ENCODE measurements around the gene LRRC27.

Gene LRRC27

DNA sequence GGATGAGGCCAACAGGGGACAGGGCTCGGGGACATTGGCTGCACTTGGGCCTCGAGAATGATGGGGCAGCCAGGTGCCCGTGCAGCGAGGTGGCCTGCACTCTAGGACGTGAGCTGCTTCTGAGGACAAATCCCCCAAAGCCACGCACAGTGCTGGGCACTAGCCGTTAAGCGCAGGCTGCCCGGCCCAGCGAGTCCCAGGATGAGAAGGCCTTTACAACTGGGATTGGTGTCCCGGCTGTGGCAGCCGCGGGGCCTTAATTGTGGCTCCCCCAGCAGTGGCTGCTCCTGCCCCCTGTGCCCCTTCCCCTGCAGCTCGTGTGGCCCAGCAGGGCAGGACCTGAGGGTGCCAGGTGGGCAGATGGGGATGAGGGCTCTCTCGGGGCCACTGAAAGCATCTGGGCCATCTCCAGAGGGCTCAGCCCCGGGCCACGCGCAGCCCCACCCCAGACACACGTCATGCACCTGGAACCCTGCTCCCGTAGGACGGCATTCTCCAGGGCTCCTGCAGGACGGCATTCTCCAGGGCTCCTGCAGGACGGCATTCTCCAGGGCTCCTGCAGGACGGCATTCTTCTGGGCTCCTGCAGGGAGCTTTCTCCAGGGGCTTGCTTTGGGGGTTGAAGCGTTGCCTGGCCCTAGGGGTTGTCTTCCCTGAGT is 71.6 kb downstream of the LRRC27 start:
- no peak for DNase-seq (ENCODE audit: low read depth)

DNA sequence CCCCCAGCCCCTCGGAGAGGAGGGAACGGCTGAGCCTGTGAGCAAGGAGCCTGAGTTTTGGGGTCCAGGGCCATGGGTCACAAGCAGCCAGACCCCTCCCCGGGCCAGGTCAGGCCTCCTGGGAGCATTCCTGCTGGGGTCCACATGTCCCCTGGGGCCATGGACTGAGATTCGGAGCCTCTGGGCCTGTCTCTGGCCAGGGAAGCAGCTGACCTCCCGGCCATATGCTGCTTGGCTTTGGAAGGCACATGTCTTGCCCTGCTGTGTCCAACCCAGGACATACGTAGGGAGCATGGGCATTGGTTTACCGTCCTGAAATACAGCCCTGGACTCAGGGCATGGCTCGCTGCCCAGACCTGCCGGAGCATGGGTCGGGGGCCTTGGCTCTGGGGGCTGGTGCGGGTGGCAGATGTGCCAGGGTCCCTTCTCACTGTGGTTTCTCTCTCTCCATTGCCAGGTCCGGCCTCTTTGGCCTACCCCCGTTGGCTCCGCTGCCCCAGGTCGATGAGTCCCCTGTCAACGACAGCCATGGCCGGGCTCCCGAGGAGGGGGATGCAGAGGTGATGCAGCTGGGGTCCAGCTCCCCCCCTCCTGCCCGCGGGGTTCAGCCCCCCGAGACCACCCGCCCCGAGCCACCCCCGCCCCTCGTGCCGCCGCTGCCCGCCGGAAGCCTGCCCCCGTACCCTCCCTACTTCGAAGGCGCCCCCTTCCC is 72.3 kb downstream of the LRRC27 start:
- DNase-seq (ENCODE audit: low read depth) = no peak

DNA sequence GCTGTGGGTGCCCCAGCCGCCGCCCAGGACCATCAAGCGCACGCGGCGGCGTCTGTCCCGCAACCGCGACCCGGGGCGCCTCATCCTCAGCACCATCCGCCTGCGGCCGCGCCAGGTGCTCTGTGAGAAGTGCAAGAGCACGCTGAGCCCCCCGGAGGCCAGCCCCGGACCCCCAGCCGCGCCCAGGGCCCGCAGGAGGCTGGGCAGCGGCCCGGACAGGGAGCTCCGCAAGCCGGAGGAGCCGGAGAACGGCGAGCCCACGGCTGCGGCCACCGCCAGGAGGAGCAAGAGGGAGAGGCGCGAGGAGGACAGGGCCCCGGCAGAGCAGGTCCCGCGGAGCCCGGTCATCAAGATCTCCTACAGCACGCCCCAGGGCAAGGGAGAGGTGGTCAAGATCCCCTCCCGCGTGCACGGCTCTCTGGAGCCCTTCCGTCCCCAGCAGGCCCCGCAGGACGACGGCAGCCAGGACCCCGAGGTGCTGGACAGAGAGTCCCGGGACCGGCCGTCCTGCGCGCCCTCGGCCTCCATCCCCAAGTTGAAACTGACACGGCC is 73.0 kb downstream of the LRRC27 start:
- DNase-seq (ENCODE audit: low read depth) = no peak

DNA sequence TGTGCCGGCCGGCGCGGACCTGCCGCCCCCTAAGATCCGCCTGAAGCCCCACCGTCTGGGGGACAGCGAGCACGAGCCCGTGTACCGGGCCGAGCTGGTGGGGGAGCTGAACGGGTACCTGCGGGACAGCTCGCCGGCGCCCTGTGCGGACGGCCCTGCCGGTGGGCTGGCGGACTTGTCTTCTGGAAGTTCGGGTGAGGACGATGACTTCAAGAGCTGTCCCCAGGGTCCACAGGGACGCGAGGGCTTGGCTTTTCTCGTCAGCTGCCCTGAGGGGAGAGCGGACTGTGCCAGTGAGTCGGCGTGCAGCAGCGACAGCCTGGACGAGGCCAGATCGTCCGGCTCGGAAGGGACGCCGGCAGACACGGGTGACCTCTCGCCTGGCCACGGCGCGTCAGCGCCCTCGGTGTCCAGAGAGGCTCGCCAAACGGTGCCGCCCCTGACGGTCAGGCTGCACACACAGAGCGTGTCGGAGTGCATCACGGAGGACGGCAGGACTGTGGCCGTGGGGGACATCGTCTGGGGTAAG is 73.5 kb downstream of the LRRC27 start:
- DNase-seq (ENCODE audit: low read depth) = no peak

DNA sequence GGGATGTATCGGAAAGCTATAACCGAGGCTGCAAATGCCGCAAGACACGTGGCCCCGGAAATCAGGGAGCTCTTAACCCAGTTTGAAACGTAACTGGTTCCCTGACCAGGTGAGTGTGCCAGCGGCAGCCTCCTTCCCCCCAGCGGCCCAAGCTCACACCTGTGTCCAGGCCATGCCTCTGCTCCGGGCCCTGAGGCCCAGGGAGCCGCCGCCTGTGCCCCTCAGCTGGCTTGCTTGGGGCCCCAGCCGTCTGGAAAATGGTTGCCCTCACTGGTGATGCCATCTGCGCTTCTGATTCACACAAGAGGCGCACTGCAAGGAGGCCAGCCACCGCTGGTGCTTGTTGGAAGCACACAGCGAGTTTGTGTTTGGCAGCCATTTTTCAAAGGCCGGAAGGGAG is 74.2 kb downstream of the LRRC27 start:
- no peak for DNase-seq (ENCODE audit: low read depth)

DNA sequence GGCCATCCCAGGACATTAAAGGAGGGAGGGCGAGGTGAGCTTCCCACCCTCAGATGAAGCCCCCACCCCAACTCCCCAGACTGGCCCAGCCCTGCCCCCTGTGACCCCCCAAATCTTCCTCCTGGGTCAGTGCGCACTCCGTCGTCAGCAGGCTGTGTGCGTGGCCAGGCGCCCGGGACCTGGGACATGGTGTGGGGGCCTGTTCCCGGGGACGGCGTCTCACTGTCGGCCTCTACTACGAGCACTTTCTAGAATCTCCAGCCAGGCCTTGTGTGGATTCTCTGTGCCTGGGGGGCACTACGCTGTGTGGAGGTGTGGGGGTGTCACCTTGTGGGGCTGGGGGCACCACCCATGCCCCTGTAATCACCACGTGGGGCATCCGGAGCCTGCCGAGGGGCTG is 74.8 kb downstream of the LRRC27 start:
- DNase-seq (ENCODE audit: low read depth) = no peak

DNA sequence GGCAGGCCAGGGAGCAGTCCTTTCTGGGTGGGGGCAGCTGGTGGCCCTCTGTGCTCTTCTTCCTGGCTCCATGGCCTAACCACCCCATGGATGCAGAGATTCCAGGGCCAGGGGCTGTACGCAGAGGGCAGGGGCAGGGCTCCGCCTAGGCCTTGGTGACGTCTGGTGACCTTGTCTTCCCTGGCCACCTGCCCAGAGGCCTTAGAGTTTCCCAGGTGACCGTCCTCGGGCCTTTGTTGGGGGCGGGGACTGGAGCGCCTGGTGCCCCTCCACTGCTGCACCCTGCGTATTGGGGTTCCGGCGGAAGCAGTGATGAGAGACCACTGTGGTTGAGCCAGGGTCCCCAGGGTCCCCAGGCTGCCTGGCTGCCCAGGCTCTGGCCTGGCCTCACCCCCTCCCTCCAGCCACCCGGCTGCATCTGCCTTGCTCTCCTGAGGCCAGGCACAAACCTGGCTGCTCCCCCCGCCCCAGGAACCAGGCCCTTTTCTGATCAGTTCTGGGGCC is 75.3 kb downstream of the LRRC27 start:
- no peak for DNase-seq (ENCODE audit: low read depth)

DNA sequence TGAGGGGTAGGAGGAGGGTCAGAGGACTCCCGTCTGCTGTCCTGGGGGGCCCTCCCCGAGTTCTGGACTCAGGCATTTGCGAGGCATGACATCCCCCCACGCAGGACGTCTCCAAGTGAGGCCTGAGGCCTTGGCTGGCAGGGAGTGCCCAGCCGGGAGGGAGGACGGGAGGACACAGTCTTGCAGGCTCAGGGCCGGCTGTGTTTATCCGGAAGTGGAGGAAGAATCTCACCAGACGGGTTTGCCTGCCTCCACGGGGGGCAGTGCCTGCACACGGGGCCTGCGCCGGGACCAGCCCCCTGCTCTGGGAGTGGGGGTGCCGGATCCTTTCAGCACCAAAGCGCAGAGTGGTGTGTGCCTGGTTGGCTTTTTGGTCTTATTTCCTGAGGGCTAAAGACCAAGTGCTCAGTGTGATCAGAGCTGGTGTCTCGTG is 75.9 kb downstream of the LRRC27 start:
- DNase-seq (ENCODE audit: low read depth) = no peak

DNA sequence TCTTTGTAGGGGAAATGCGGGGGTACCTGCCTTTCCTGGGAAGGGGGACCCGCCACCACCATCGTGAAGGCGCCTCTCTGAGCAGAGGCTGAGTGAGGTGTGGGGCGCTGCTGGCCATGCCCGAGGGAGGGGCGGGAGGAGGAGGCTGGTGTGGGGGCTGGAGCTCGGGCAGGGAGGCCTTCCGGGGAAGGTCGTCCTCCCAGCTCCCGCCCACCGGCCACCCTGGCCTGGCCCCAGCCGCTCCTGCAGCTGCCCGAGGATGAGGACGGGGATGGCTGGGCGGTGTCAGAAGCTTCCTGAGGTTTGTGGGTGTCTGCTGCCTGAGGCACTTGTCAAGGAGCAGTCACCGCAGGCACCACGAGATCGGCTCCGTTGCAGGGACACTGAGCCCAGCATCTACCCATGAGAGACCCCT is 76.4 kb downstream of the LRRC27 start:
- no peak for DNase-seq (ENCODE audit: low read depth)

DNA sequence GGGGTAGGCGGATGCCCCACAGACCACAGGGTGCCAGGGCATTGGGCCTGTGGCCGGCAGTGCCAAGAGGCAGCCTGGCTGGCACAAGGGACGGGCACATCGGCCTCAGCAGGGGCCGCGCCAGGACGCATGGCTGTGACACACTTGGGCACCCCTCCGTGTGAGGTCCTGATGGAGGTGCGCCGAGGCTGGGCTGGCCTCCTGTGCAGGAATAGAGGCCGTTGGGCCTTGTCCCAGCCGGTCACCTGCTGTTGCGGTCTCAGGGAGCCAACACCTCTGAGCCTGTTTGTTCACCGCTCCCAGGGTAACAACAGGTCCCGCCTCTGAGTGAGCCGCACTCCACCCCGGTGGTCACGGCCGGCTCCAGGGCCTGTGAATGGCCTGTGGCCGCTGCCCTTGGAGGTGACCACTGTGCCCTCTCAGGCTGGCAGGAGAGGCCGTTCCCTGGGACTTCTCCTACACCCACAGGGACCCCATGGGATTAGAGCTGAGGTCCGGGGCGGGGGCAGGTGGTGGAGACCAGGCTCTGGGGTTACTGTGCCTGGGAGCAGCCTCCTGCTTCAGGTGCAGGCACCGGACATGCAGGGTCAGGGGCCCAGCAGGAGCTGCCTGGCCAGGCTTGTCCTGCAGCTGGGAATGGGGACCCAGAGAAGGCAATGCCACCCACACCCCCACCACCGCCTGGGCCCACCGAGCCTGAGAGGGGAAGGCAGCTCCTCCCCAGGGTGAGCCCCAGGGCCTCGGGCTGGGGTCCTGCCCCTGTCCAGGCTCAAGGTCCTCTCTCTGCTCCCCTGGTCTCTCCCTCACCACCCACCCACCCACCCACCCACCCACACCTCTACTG is 77.1 kb downstream of the LRRC27 start:
- no peak for DNase-seq (ENCODE audit: low read depth)

DNA sequence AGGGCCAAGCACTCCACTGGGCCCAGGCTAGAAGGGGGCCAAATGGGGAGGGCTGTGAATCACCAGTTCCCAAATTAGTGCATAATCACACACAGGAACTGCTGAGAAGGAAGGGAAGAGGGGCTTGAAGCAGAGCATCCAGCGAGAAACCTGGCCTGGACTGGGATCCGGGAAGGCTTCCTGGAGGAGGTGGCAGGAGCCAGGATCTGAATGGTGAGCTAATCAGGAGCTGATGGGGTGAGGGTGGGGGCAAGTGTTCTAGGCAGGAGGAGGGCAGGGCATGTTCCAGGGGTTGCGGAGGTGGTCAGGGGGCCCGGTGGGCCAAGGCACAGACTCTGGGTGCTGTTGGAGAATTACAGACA is 77.7 kb downstream of the LRRC27 start:
- no peak for DNase-seq (ENCODE audit: low read depth)

DNA sequence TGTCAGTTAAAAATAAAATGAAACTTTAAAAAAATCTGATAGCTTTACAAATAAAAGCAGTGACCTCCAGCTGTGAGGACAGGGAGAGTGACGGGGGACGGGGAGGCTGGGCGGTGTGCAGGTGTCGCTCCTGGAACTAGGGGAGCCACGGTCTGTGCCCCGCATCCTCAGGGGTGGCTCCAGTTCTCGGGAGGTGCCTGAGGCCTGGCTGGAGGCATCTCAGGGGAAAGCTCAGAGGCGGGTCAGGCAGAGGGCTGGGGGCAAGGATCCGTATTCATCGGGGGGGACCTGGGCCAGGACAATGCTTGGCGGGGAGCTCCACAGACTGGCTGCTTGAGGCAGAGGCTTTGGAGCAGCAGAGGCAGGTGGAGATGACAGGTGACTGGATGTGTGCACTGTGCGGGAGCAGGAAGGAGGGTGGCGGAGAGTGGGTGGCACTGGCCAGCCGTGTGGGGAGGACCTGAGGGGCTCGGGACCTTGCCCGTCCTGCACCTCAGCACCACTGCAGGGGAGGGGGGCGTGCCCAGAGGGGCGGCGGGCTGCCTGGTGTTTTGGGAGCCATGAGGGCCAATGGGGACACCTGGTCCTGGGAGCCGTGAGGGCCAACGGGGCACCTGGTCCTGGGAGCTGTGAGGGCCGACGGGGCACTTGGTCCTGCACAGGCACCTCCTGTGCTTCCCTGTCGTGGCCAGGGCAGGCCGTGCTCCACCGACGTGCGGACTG is 78.2 kb downstream of the LRRC27 start:
- no peak for DNase-seq (ENCODE audit: low read depth)

DNA sequence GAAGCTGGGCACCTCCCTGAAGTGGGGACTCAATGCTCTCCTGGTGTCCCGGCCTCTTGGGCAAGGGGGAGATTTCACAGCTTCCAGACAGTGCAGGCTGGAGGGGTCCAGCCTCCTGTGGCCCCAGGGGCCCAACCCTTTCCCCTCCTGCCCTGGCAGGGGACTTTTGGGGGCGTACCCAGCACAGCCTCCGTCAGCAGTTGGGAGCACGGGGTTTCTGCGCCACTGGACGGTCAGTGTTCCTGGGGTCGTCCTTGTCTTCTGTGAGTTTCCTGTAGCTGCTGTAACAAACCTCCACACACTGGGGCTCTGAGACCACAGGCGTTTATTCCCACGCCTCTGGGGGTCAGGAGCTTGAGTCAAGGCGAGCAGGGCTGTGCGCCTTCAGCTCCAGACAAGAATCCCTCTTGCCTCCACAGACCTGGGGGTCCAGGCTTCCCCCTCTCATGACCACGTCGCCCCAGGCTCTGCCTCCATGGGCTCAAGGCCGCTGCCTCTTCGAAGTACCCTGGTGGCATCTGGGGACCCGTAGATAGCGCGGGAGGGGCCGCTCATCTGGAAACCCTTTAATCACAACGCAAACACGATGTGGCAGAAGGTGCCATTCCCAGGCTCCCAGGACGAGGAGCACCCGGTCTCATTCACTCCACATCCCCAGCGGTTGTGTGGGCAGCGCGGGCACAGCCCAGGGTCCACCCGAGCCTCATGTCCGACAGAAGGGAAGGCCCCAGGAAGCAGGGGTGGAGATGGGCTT is 79.0 kb downstream of the LRRC27 start:
- DNase-seq (ENCODE audit: low read depth) = no peak

DNA sequence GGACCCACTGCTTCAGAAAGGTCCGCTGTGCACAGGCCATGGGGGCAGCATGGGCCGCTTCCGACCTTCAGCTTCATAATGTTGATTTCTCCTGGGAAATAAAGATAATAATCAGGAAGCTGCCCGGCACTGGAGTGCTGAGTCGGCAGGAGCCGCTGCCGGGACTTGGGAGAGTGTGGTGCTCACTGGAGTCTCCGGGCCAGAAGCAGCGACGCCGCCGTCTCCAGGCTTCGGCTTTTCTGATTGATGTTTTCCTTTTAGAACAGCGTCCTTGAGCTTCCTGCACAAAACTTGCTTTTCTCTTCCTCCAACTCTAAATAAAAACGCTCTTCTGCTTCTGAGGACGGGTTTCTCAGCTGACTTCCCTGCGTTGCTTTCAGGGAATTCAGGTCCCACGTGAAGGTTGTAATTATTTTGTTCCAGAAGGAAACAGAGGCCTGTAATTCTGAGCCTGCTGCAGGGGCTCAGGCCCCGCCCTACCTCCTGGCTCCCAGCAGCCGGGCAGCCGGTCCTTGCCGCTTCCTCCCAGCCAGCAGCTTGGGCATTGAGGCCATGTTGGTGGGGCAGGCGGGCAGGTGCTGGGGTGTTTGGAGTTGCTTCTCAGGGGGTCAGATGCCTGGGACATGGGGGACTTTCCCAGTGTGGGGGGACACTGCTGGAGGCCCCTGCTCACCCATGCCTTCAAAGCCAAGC is 79.7 kb downstream of the LRRC27 start:
- DNase-seq (ENCODE audit: low read depth) = no peak

DNA sequence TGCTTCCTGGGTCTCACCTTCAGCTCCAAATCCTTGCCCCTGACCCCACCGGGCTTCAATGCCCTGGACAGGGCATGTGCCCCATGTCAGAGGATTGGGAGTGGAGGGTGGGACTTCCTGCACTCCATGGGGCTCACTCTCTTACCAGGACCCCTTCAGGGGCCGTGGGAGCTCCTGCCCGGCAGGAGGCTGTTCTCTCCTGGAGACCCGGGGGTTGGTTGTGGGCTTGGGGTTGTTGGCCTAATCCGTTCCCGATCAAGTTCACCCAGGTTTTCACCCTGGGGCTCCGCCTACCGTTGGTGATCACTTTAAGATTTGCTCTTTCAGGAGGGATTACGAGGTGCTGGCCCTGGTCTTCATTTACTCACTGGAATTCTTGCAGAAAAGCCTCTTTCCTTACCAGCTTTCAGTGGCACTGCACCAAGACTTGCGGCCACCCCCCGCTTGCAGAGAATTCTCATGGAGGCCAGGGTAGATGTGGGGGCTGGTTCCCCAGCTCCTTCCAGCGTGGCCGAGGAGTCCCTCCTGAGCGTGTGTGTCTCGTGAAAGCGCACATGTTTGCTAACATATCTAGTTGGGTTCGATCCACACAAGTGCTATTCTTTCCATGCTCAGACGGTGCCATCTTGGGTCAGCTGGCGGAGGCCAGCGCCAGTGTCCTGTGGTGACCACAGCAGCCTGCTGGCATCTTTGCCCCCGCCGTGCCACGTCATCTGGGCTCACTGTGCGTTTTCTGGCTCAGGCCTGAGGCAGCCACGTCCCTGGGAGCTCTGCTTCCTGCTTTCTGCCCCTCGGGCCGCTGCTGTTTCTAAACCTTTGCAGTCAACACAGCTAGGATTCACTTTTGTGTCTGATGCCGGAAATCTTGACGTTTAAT is 80.6 kb downstream of the LRRC27 start:
- no peak for DNase-seq (ENCODE audit: low read depth)

DNA sequence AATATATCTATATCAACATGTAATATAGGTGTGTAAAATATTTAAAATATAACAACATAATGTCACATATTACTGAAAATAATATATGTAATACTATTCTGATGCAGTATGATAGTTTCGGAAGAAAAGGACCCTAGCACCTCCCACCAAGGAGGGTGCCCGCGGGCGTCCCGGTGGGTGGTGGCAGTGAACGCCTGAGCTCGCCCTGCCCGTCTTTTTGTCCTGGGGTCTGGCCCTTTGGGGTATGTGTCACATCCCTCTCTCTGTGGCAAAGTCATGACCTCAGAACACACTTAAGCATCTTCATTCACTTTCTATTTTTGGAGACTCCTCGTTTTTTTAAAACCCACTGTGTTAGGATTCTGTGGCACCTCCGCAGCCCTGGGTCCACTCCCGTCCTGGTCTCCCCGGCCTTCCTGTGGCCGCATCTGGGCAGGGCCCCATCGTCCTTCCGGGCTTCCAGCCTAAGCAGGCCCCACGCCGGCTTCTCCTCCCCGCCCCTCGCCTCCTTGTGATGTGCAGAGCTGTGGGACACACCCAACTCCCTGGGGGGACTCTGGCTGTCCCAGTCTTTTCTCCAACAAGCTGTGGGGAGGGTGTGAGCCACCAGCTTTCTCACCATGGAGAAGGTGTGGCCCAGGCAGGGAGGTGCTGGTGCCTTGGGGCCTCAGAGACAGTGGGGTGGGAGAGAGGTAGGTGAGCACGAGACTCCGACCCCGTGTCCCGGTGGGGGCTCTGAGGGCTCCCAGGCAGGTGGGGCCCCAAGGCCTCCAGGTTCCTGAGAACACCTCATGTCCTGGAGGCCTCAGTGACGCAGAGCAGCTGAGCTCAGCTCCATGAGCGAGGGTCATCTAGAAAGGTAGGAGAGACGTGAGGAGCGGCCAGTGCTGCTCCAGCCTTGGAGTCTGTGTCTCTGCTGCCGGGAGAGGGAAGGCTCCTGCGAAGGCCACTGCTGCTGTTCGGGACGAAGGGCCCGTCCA is 81.5 kb downstream of the LRRC27 start:
- no peak for DNase-seq (ENCODE audit: low read depth)

DNA sequence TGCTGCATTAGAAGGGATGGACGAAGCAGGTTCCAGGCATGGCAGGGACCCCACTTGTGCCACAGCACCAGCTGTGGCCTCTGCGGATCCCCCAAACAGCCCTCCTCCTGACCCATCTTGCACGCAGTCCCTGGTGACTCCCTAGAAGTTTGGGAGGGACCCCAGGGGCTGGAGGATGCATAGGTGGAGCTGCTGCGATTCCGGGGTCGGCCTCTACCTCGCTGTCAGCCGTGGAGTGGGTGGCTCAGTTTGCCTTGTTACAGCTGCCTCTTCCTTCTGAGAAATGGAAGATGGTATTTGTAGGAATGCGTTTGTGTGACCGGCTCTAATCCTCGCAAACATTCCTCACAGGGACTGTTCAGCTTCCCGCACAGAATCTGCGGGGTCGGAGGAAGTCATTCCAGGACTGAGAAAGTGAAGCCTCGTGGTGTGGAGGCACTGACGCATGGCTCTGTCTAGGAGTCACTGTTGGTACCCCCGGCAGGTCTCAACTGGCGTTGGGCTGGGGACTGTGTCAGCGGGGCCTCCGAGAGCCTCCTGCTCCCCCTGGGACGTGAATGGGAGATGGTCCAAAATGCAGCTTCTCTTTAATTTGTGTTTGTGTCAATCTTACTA is 82.5 kb downstream of the LRRC27 start:
- no peak for DNase-seq (ENCODE audit: low read depth)

DNA sequence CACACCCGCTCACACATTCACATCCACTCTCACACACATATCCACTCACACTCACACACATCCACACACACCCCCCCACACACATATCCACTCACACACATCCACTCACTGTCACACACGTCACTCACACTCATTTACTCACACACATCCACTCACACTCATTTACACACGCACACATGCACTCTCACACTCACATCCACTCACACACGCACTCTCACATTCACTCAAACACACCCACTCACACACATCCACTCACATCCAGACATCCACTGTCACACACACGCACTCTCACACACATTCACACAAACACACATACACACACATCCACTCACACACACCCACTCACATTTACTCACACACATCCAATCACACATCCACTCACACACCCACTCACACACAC is 83.3 kb downstream of the LRRC27 start:
- no peak for DNase-seq (ENCODE audit: low read depth)

Measured in stimulated activated CD8-positive, alpha-beta memory T cell treated with anti-CD3 and anti-CD28 coated beads, Interleukin-15, amount 100 ng/mL, for 1 hour (primary cell).